GM12892 (cell line): ENCODE measurements around the gene PDE3B.

Experiments
- POLR2A ChIP-seq: IDR thresholded peaks from 2 replicates; pipeline ENCODE4 v1.6.1; 2011; ENCODE audit warnings: low read depth, low read length, control low read depth
- POLR2AphosphoS5 ChIP-seq: IDR thresholded peaks from 2 replicates; pipeline ENCODE4 v1.6.1; 2011; ENCODE audit warnings: low read depth, low read length, control low read depth
- TAF1 ChIP-seq: IDR thresholded peaks from 2 replicates; pipeline ENCODE4 v1.6.1; 2011; ENCODE audit warnings: low read depth, mild to moderate bottlenecking, control low read depth, low read length, borderline replicate concordance

DNA sequence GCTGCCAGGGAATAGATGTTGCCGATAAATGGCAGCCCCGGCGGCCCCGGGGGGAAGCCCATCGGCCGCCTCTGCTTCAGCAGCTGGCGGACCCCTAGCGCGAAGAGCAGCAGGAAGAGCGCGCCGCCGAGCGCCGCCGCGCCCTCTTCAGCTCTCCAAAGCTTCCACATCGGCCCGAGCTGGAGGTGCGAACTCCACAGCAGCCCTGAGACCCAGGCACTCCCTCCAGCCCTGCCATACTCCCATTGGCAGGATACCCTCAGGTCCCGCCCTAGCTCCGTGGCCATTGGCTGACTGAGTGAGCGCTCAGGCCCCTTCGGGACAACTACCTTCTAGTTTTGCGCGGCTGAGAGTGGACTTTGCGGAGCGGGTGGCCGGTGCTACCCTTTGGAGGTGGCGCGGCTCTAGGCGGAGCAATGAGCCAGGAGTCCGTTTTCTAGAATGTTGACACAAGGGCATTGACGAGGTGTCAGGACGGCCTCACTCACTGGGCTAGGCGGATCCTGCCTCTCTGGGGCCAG lies 248.5 kb downstream of the PDE3B start, which contains the start of gene CYP2R1:
- TF ChIP-seq POLR2A (no peak), POLR2AphosphoS5 (no peak), TAF1 (no peak)
